Endothelial cell of umbilical vein (primary cell): ENCODE measurements around the gene KRABD2.

Experiments
- BruUV-seq: library from RNA; stranded (reverse); fragments of 400-500 nt; replicated peaks from 2 replicates; lab custom pipeline; 2021; lab: Mats Ljungman, UMichigan
- CTCF ChIA-PET: fragments of 300-600, 350-600 bp; sonication (Branson Sonifier 250); formaldehyde crosslinking; loops from one replicate; lab custom pipeline; 2021; ENCODE audit warnings: antibody characterized with exemption, inconsistent platforms; lab: Charles Lee
- POLR2A ChIA-PET: fragments of 300-600, 350-600 bp; sonication (Branson Sonifier 250); formaldehyde crosslinking; loops from one replicate; lab custom pipeline; 2021; ENCODE audit warnings: antibody characterized with exemption, inconsistent platforms; lab: Charles Lee
- DNase-seq: peaks from one replicate; pipeline ENCODE4 v3.0.0-alpha.2; 2011; ENCODE audit warnings: low read depth, low spot score
- FAIRE-seq: peaks from 2 replicates; lab custom pipeline; 2011; peaks lifted over from hg19 to GRCh38; lab: Jason Lieb, UNC
- H2AFZ ChIP-seq: 2 replicates; pipeline ENCODE4 v1.6.0; 2012; ENCODE audit warnings: low read depth, low read length, control low read depth, inconsistent platforms
- H3K27ac ChIP-seq: 2 replicates; pipeline ENCODE4 v1.5.1; 2011; ENCODE audit warnings: low read depth, mild to moderate bottlenecking, control low read depth, low read length, moderate library complexity; ENCODE audit not compliant: insufficient read depth
- H3K27me3 ChIP-seq, 2 experiments: 2 replicates each; pipeline versions ENCODE4 v1.6.0 to v1.6.1; 2011; ENCODE audit warnings: low read length in 2 of 2, mixed read lengths in 1 of 2; ENCODE audit not compliant: control insufficient read depth in 2 of 2, insufficient read depth in 2 of 2
- H3K36me3 ChIP-seq, 2 experiments: 2 replicates in 1 of 2; 3 replicates in 1 of 2; pipeline ENCODE4 v1.5.1; 2011; ENCODE audit warnings: low read length in 2 of 2, mild to moderate bottlenecking in 1 of 2, moderate library complexity in 1 of 2; ENCODE audit not compliant: control insufficient read depth in 2 of 2, insufficient read depth in 2 of 2; ENCODE audit errors: extremely low read depth in 1 of 2
- H3K4me1 ChIP-seq: 3 replicates; pipeline ENCODE4 v1.5.1; 2011; ENCODE audit warnings: mild to moderate bottlenecking, low read length; ENCODE audit not compliant: control insufficient read depth, insufficient read depth; ENCODE audit errors: extremely low read depth
- H3K4me2 ChIP-seq: 2 replicates; pipeline ENCODE4 v1.6.1; 2011; ENCODE audit warnings: low read length, control low read depth, mixed read lengths; ENCODE audit not compliant: insufficient read depth
- H3K4me3 ChIP-seq, 3 experiments: fragments of 200-600 bp in 1 of 3; sonication (generic), shearing (Covaris generic) in 1 of 3; replicated peaks in 1 of 3; 2 replicates each; pipeline ENCODE4 v1.5.1; 2011 to 2016; ENCODE audit warnings: control low read depth in 3 of 3, low read length in 3 of 3, mild to moderate bottlenecking in 2 of 3, inconsistent platforms in 1 of 3, low read depth in 1 of 3, moderate library complexity in 1 of 3; ENCODE audit not compliant: insufficient read depth in 1 of 3
- H3K79me2 ChIP-seq: 2 replicates; pipeline ENCODE4 v1.6.0; 2012; ENCODE audit warnings: low read length, inconsistent platforms; ENCODE audit not compliant: control insufficient read depth, insufficient read depth
- H3K9ac ChIP-seq: replicated peaks from 2 replicates; pipeline ENCODE3; 2011; ENCODE audit warnings: low read length, control low read depth; ENCODE audit not compliant: insufficient read depth; ENCODE audit errors: extremely low read depth
- H3K9me1 ChIP-seq: replicated peaks from 3 replicates; pipeline ENCODE4 v1.6.0; 2011; ENCODE audit warnings: mild to moderate bottlenecking, low read length; ENCODE audit not compliant: control insufficient read depth, insufficient read depth; ENCODE audit errors: extremely low read depth
- H3K9me3 ChIP-seq: replicated peaks from 2 replicates; pipeline ENCODE4 v1.5.1; 2012; ENCODE audit warnings: low read length, inconsistent platforms; ENCODE audit not compliant: control insufficient read depth, insufficient read depth
- H4K20me1 ChIP-seq: replicated peaks from 2 replicates; pipeline ENCODE3; 2011; ENCODE audit warnings: mild to moderate bottlenecking, low read length; ENCODE audit not compliant: control insufficient read depth, insufficient read depth; ENCODE audit errors: extremely low read depth
- CTCF ChIP-seq, 2 donors: IDR thresholded peaks; 1 replicate in 1 of 2; 2 replicates in 1 of 2; pipeline ENCODE4 v1.5.1; 2011; ENCODE audit warnings: low read length in 2 of 2, mild to moderate bottlenecking in 2 of 2, moderate library complexity in 2 of 2, control low read depth in 1 of 2, inconsistent platforms in 1 of 2, low read depth in 1 of 2; ENCODE audit not compliant: insufficient read depth in 1 of 2; ENCODE audit errors: extremely low read depth in 1 of 2
- EZH2 ChIP-seq: IDR thresholded peaks from 2 replicates; pipeline ENCODE4 v1.6.1; 2012; ENCODE audit warnings: borderline replicate concordance, low read depth, mild to moderate bottlenecking, moderate library complexity, low read length, inconsistent platforms; ENCODE audit not compliant: severe bottlenecking
- FOS ChIP-seq: IDR thresholded peaks from 2 replicates; pipeline ENCODE4 v1.6.1; 2011; ENCODE audit warnings: mild to moderate bottlenecking, low read length, moderate library complexity, borderline replicate concordance; ENCODE audit not compliant: insufficient read depth
- GATA2 ChIP-seq: IDR thresholded peaks from 2 replicates; pipeline ENCODE4 v1.7.0; 2011; ENCODE audit warnings: low read depth, mild to moderate bottlenecking, moderate library complexity, mixed read lengths, low read length; ENCODE audit not compliant: insufficient read length, insufficient read depth
- JUN ChIP-seq: IDR thresholded peaks from 2 replicates; pipeline ENCODE4 v1.6.1; 2011; ENCODE audit warnings: borderline replicate concordance, low read depth; ENCODE audit not compliant: insufficient read length, insufficient read depth
- MAX ChIP-seq: IDR thresholded peaks from 2 replicates; pipeline ENCODE4 v1.6.1; 2011; ENCODE audit not compliant: insufficient read depth, insufficient read length
- MYC ChIP-seq: IDR thresholded peaks from one replicate; pipeline ENCODE4 v1.6.1; 2011; ENCODE audit warnings: mild to moderate bottlenecking, low read depth, low read length
- POLR2A ChIP-seq: IDR thresholded peaks from 2 replicates; pipeline ENCODE4 v1.6.1; 2012; ENCODE audit warnings: low read depth, mild to moderate bottlenecking, control low read depth, low read length
- POLR2AphosphoS5 ChIP-seq: IDR thresholded peaks from 2 replicates; pipeline ENCODE4 v1.6.1; 2012; ENCODE audit warnings: low read depth, mild to moderate bottlenecking, control low read depth, low read length, moderate library complexity; ENCODE audit not compliant: insufficient read depth
- dilution Hi-C: fragments of 300-500 bp; cut with MboI; formaldehyde crosslinking; loops from one replicate; pipeline ENCODE4 v1.15.0; 2019; ENCODE audit warnings: low sequenced_read_pairs; ENCODE audit not compliant: extremely low pct_ligation_motif_present
- intact Hi-C: fragments of 100-400 bp; cut with micrococcal nuclease; formaldehyde crosslinking; loops from one replicate; pipeline ENCODE4 v1.10.0; 2022

KRABD2 gene

GRCh38 chr17:8354236-8354635, 22.3 kb downstream of the KRABD2 start:
- ChIA-PET CTCF (interaction anchor here (0.8 to 1.1 kb wide), 3 partner anchors 27 to 66 kb away, joined by 3 to 4 read pairs (median 3); no protein-coding TSS in a partner anchor), POLR2A (interaction anchor here (1.1 kb wide), 1 partner anchor 22 kb away, joined by 3 read pairs; the partner anchor contains the start of gene KRABD2)
- H2AFZ ChIP-seq: peak overlapping the region; percentile 59
- no peak overlapping the region for H3K9ac ChIP-seq
- H3K9me1 ChIP-seq: no peaks in the 10 kb centered on the region
- DNase-seq (peak; percentile 66), FAIRE-seq (peak; percentile 66)
- H3K27me3 ChIP-seq: no peaks in the 10 kb centered on the region
- intact Hi-C loops: no loop called here
- peaks cover 15% of the 10 kb centered on the region for H3K4me1 ChIP-seq
- no peaks in the 10 kb centered on the region for H3K36me3 ChIP-seq
- no peaks in the 10 kb centered on the region for H3K79me2 ChIP-seq
- BruUV-seq: no TSS peak
- TF ChIP-seq MYC (no peak), POLR2A (no peak), CTCF (IDR thresholded peaks at IDR 0.05; ENCODE audit: extremely low read depth in 1 of 2, insufficient read depth in 1 of 2, low read depth in 1 of 2, low read length in 2 of 2) (no peak), POLR2AphosphoS5 (no peak), EZH2 (no peak), GATA2 (no peak), MAX (no peak), JUN (no peak), FOS (no peak)
- H3K27ac ChIP-seq: no peak overlapping the region
- dilution Hi-C loops: no loop called here
- no peaks in the 10 kb centered on the region for H4K20me1 ChIP-seq
- no peak overlapping the region for H3K4me2 ChIP-seq
- no peaks in the 10 kb centered on the region for H3K9me3 ChIP-seq
- no peak overlapping the region for H3K4me3 ChIP-seq
